Fibroblast of pulmonary artery (primary cell): ENCODE results near the gene TGFBR3.
A peak's percentile ranks its signal among the peaks of the same experiment; 100 is the strongest.

Experiments used
- DNase-seq: peaks from one replicate; pipeline ENCODE4 v3.0.0-alpha.2; 2010; ENCODE audit warnings: low read depth
- H3K4me3 ChIP-seq: replicated peaks from 2 replicates; pipeline ENCODE4 v1.5.1; 2011; ENCODE audit warnings: low read depth, mild to moderate bottlenecking, control low read depth, low read length, moderate library complexity
- CTCF ChIP-seq: IDR thresholded peaks from 2 replicates; pipeline ENCODE4 v1.5.1; 2011; ENCODE audit warnings: mild to moderate bottlenecking, control low read depth, low read length, inconsistent platforms; ENCODE audit errors: missing control alignments

TGFBR3 gene

GRCh38 chr1:91680556-91681155 lies 205.3 kb downstream of the TGFBR3 start:
- TF ChIP-seq CTCF = no peak
- DNase-seq = no peak
- H3K4me3 ChIP-seq = no peak overlapping the region

- H3K4me3 ChIP-seq = no peak overlapping the region
- TF ChIP-seq CTCF = no peak
- no peak for DNase-seq
These were observed 206.5 kb downstream of the TGFBR3 start for GRCh38 chr1:91679446-91679845.

GRCh38 chr1:91676030-91676429 lies 209.9 kb downstream of the TGFBR3 start:
- no peak for DNase-seq
- no peak overlapping the region for H3K4me3 ChIP-seq
- TF ChIP-seq CTCF = no peak

- no peak overlapping the region for H3K4me3 ChIP-seq
- DNase-seq = no peak
- no peak for TF ChIP-seq CTCF
These were observed 211.8 kb downstream of the TGFBR3 start for GRCh38 chr1:91674107-91674506.

GRCh38 chr1:91673613-91674012 lies 212.3 kb downstream of the TGFBR3 start:
- peak; percentile 36 for DNase-seq

GRCh38 chr1:91672601-91673161 lies 213.3 kb downstream of the TGFBR3 start:
- DNase-seq = no peak
- no peak overlapping the region for H3K4me3 ChIP-seq
- TF ChIP-seq CTCF = no peak

More at GRCh38 chr1:91673613-91674012, 212.3 kb downstream of the TGFBR3 start:
- no peak for TF ChIP-seq CTCF
- no peak overlapping the region for H3K4me3 ChIP-seq

GRCh38 chr1:91670781-91671180 lies 215.2 kb downstream of the TGFBR3 start:
- TF ChIP-seq CTCF = no peak
- no peak overlapping the region for H3K4me3 ChIP-seq
- DNase-seq = no peak
